ENCODE data around the gene LAMC1. TPM values are rescaled to one million over a fixed set of nuclear protein-coding genes. Genes with fewer than 3 reads are reported as not detected.

Gene LAMC1
- total RNA-seq, result under 1 TPM; 0.19 to 0.22 TPM

- POLR2A ChIA-PET, result no interaction called here
- Mint-ChIP-seq H3K27me3 (peaks cover 58% of the 10 kb centered on the region), H3K27ac (no peak within 1 kb of the TSS), H3K4me3 (peak within 1 kb of the TSS; percentile 66), H3K9me3 (no peaks in the 10 kb centered on the region), H3K4me1 (ENCODE audit: low read depth) (peaks cover 16% of the 10 kb centered on the region), H3K36me3 (no peaks in the 10 kb centered on the region)
- intact Hi-C loops (cut with micrococcal nuclease), result loop anchor here (2.0 kb wide), 1 partner anchor 234 kb away; the partner anchor contains the start of gene NPL
- peak; percentile 18 for DNase-seq
- CTCF ChIA-PET, result no interaction called here
These were observed at the start of gene LAMC1 for GRCh38 chr1:183023146-183023600. TSS of gene LAMC1 (plus strand) at chr1:183023420. CDS start at chr1:183023717, 297 bp downstream.

- no peak overlapping the region for H3K4me3 Mint-ChIP-seq
- H3K36me3 Mint-ChIP-seq, result no peaks in the 10 kb centered on the region
- peaks cover 9% of the 10 kb centered on the region for H3K27me3 Mint-ChIP-seq
- intact Hi-C loops (cut with micrococcal nuclease), result no loop called here
- H3K4me1 Mint-ChIP-seq (ENCODE audit: low read depth), result no peaks in the 10 kb centered on the region
- no peak for DNase-seq
- ChIA-PET POLR2A (no interaction called here), CTCF (no interaction called here)
- H3K27ac Mint-ChIP-seq, result no peak overlapping the region
- H3K9me3 Mint-ChIP-seq, result no peaks in the 10 kb centered on the region
These were observed 48.6 kb upstream of the LAMC1 start for GRCh38 chr1:182974506-182975191.

- H3K36me3 Mint-ChIP-seq, result no peaks in the 10 kb centered on the region
- intact Hi-C loops (cut with micrococcal nuclease), result no loop called here
- H3K27ac Mint-ChIP-seq, result no peak overlapping the region
- peaks cover 6% of the 10 kb centered on the region for H3K27me3 Mint-ChIP-seq
- POLR2A ChIA-PET, result no interaction called here
- CTCF ChIA-PET, result no interaction called here
- no peaks in the 10 kb centered on the region for H3K4me1 Mint-ChIP-seq (ENCODE audit: low read depth)
- H3K9me3 Mint-ChIP-seq, result peaks cover 1% of the 10 kb centered on the region
- H3K4me3 Mint-ChIP-seq, result no peak overlapping the region
- no peak for DNase-seq
These were observed 45.7 kb upstream of the LAMC1 start for GRCh38 chr1:182977480-182977879.

GRCh38 chr1:182978151-182978853, 44.9 kb upstream of the LAMC1 start:
- H3K27me3 Mint-ChIP-seq, result peaks cover 7% of the 10 kb centered on the region
- H3K4me1 Mint-ChIP-seq (ENCODE audit: low read depth), result no peaks in the 10 kb centered on the region
- H3K9me3 Mint-ChIP-seq, result peaks cover 3% of the 10 kb centered on the region
- H3K4me3 Mint-ChIP-seq, result no peak overlapping the region
- intact Hi-C loops (cut with micrococcal nuclease), result no loop called here
- POLR2A ChIA-PET, result no interaction called here
- no peak for DNase-seq
- H3K36me3 Mint-ChIP-seq, result no peaks in the 10 kb centered on the region
- CTCF ChIA-PET, result interaction anchor here (0.8 to 1.0 kb wide), 2 partner anchors 9 to 46 kb away, joined by 3 read pairs; no protein-coding TSS in a partner anchor
- no peak overlapping the region for H3K27ac Mint-ChIP-seq

- H3K27ac Mint-ChIP-seq, result no peak overlapping the region
- DNase-seq, result no peak
- POLR2A ChIA-PET, result no interaction called here
- peaks cover 10% of the 10 kb centered on the region for H3K27me3 Mint-ChIP-seq
- no peaks in the 10 kb centered on the region for H3K36me3 Mint-ChIP-seq
- no peaks in the 10 kb centered on the region for H3K4me1 Mint-ChIP-seq (ENCODE audit: low read depth)
- CTCF ChIA-PET, result interaction anchor here (0.7 kb wide), 1 partner anchor 9 kb away, joined by 3 read pairs; no protein-coding TSS in a partner anchor
- intact Hi-C loops (cut with micrococcal nuclease), result no loop called here
- H3K9me3 Mint-ChIP-seq, result peaks cover 3% of the 10 kb centered on the region
- no peak overlapping the region for H3K4me3 Mint-ChIP-seq
These were observed 39.1 kb upstream of the LAMC1 start for GRCh38 chr1:182984138-182984537.

GRCh38 chr1:182984621-182985020, 38.6 kb upstream of the LAMC1 start:
- ChIA-PET CTCF (interaction anchor here (0.7 kb wide), 1 partner anchor 9 kb away, joined by 3 read pairs; no protein-coding TSS in a partner anchor), POLR2A (no interaction called here)
- no peak overlapping the region for H3K4me3 Mint-ChIP-seq

GRCh38 chr1:182985876-182986275, 37.3 kb upstream of the LAMC1 start:
- H3K9me3 Mint-ChIP-seq, result peaks cover 3% of the 10 kb centered on the region
- ChIA-PET POLR2A (no interaction called here), CTCF (no interaction called here)
- no peaks in the 10 kb centered on the region for H3K36me3 Mint-ChIP-seq
- no peak for DNase-seq
- H3K4me1 Mint-ChIP-seq (ENCODE audit: low read depth), result no peaks in the 10 kb centered on the region
- intact Hi-C loops (cut with micrococcal nuclease), result no loop called here
- H3K4me3 Mint-ChIP-seq, result no peak overlapping the region
- H3K27ac Mint-ChIP-seq, result no peak overlapping the region
- peaks cover 17% of the 10 kb centered on the region for H3K27me3 Mint-ChIP-seq

More at GRCh38 chr1:182984621-182985020, 38.6 kb upstream of the LAMC1 start:
- no peak for DNase-seq
- intact Hi-C loops (cut with micrococcal nuclease), result no loop called here
- peaks cover 10% of the 10 kb centered on the region for H3K27me3 Mint-ChIP-seq
- H3K36me3 Mint-ChIP-seq, result no peaks in the 10 kb centered on the region
- H3K27ac Mint-ChIP-seq, result no peak overlapping the region
- H3K4me1 Mint-ChIP-seq (ENCODE audit: low read depth), result no peaks in the 10 kb centered on the region
- peaks cover 3% of the 10 kb centered on the region for H3K9me3 Mint-ChIP-seq

GRCh38 chr1:182990413-182991144, 32.6 kb upstream of the LAMC1 start:
- H3K36me3 Mint-ChIP-seq, result no peaks in the 10 kb centered on the region
- H3K4me1 Mint-ChIP-seq (ENCODE audit: low read depth), result no peaks in the 10 kb centered on the region
- DNase-seq, result no peak
- no peak overlapping the region for H3K4me3 Mint-ChIP-seq
- H3K27ac Mint-ChIP-seq, result no peak overlapping the region
- ChIA-PET POLR2A (no interaction called here), CTCF (no interaction called here)
- no peaks in the 10 kb centered on the region for H3K9me3 Mint-ChIP-seq
- peaks cover 19% of the 10 kb centered on the region for H3K27me3 Mint-ChIP-seq
- intact Hi-C loops (cut with micrococcal nuclease), result no loop called here

- Mint-ChIP-seq H3K27ac (no peak overlapping the region), H3K9me3 (no peaks in the 10 kb centered on the region), H3K4me1 (ENCODE audit: low read depth) (no peaks in the 10 kb centered on the region), H3K4me3 (no peak overlapping the region), H3K36me3 (no peaks in the 10 kb centered on the region), H3K27me3 (peaks cover 24% of the 10 kb centered on the region)
- ChIA-PET POLR2A (no interaction called here), CTCF (interaction anchor here (0.6 kb wide), 1 partner anchor 10 kb away, joined by 3 read pairs; no protein-coding TSS in a partner anchor)
- intact Hi-C loops (cut with micrococcal nuclease), result no loop called here
- no peak for DNase-seq
These were observed 29.5 kb upstream of the LAMC1 start for GRCh38 chr1:182993746-182994145.

GRCh38 chr1:182995894-182996293, 27.3 kb upstream of the LAMC1 start:
- Mint-ChIP-seq H3K27ac (no peak overlapping the region), H3K4me1 (ENCODE audit: low read depth) (no peaks in the 10 kb centered on the region), H3K36me3 (no peaks in the 10 kb centered on the region), H3K9me3 (no peaks in the 10 kb centered on the region), H3K4me3 (no peak overlapping the region), H3K27me3 (peaks cover 18% of the 10 kb centered on the region)
- DNase-seq, result no peak
- ChIA-PET CTCF (no interaction called here), POLR2A (no interaction called here)
- intact Hi-C loops (cut with micrococcal nuclease), result no loop called here

GRCh38 chr1:182996816-182997215, 26.4 kb upstream of the LAMC1 start:
- Mint-ChIP-seq H3K27me3 (peaks cover 18% of the 10 kb centered on the region), H3K9me3 (no peaks in the 10 kb centered on the region), H3K27ac (no peak overlapping the region), H3K36me3 (no peaks in the 10 kb centered on the region), H3K4me3 (no peak overlapping the region), H3K4me1 (ENCODE audit: low read depth) (no peaks in the 10 kb centered on the region)
- DNase-seq, result no peak
- ChIA-PET POLR2A (no interaction called here), CTCF (no interaction called here)
- intact Hi-C loops (cut with micrococcal nuclease), result no loop called here

GRCh38 chr1:182998482-182998881, 24.7 kb upstream of the LAMC1 start:
- Mint-ChIP-seq H3K27me3 (peaks cover 16% of the 10 kb centered on the region), H3K27ac (no peak overlapping the region), H3K4me1 (ENCODE audit: low read depth) (no peaks in the 10 kb centered on the region), H3K4me3 (no peak overlapping the region), H3K9me3 (no peaks in the 10 kb centered on the region), H3K36me3 (no peaks in the 10 kb centered on the region)
- intact Hi-C loops (cut with micrococcal nuclease), result no loop called here
- POLR2A ChIA-PET, result no interaction called here
- CTCF ChIA-PET, result no interaction called here
- no peak for DNase-seq

Data from activated CD4-positive, alpha-beta memory T cell treated with anti-CD3 and anti-CD28 coated beads for 36 hours (primary cell).